NCI-H1092 treated with DMSO at 0.1 percent for 48 hours (cell line): ENCODE measurements around the gene ABCB9.

Experiments
- DNase-seq: peaks from one replicate; lab custom pipeline; 2025; lab: John Stamatoyannopoulos, UW

Gene ABCB9

DNA sequence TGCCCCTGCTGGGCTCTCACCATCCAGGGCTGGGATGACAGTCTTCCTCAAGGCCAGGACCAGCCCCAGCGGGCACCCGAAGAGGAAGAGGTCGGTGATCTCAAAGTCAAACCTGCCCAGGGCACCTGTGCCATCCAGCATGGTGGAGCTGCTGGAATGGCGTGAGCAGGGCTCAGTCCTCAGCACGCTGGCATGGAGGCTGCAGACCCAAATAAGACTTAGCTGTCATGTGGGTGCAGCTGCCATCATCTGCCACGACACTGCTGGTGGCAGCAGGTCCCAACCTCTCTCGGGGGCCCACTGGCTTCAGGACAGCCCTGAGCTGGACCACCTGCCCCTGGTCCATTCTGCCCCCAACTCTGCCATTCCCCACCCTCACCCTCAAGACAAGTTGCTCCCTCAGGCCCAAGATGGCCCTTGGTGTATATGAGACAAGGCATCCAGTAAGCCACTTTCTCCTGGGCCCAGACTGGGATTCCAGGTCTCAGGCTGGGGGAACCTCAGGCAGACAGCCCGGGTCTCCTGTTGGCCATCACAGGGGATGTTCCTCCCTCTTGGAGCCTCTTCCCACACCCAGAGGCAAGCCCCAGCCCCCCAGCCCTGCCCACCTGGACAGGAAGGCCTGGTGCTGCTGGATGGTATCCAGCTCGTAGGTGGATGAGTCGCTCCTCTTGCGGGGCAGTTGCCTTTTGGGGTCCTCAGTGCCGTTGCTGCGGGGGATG is 28.7 kb upstream of the ABCB9 start:
- no peak for DNase-seq

DNA sequence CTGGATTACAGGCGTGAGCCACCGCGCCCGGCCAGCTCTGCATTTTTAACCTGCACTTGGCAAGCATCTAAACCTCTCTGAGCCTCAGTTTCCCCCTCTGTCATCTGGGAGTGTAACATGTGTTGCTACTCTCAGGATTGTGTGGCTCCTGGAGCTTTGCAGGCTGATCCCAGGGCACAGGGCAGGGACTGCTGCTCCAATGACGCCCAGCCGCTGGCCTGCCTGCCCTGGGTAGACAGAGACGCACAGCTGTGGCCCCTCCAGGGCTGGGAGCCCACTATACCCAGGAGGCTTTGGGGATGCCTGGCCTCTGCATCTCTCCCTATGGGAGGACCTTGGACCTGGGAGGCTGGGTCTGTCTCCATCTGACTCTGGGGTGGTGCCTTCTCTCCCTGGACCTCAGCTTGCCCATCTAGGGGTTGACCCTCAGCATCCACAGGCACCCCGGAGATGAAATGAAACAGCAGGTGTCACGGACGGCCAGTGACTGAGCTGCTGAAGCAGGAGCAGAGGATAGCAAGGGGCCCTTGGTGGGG is 27.9 kb upstream of the ABCB9 start:
- no peak for DNase-seq

GRCh38 chr12:122992386-122992785 is 26.1 kb upstream of the ABCB9 start:
- DNase-seq, result no peak

GRCh38 chr12:122991623-122992275 is 25.5 kb upstream of the ABCB9 start:
- no peak for DNase-seq

GRCh38 chr12:122990961-122991622 is 24.8 kb upstream of the ABCB9 start:
- no peak for DNase-seq

DNA sequence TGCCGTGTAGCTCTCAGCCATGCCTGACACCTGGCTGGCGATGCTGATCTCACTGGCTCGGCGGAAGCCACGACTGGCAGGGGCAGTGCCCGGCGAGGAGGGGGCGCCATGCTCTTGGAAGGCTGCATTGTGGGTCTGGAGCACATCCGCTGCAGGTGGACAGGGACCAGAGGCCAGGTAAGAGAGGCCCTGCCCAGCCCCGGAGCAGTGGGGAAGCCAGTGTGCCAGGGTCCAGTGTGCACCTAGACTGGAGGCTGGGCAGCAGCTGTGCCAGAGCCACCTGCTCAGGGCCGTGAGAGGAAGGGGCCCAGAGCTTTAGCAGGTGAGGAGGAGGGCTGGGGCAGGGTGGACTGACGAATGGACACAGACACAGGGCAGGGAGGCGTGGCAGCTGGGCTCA is 24.3 kb upstream of the ABCB9 start:
- DNase-seq, result no peak

DNA sequence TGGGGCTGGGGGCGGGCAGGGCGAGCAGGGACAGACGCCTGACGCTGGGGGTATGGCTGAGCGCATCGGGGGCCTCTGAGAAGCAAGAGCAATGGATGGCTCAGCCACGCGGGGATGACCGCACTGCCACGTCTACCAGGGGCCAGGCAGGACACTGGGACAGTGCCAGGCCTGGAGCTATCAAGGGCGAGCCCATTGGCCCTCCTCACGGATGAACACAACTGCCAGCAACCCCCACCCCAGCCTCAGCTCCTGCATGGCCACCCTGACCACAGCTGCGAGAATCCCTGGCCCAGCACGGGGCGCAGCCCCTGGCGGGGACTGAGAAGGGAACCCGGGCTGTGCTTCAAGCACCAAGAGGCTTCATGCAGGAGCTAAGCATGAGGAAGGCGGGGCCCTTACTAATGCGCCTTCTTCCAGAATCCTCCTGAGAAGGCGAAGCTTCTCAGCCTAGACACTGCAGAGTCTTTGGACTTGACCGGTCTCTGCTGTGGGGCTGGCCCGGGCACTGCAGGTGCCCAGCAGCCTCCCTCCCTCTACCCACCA is 23.7 kb upstream of the ABCB9 start:
- DNase-seq, result no peak

DNA sequence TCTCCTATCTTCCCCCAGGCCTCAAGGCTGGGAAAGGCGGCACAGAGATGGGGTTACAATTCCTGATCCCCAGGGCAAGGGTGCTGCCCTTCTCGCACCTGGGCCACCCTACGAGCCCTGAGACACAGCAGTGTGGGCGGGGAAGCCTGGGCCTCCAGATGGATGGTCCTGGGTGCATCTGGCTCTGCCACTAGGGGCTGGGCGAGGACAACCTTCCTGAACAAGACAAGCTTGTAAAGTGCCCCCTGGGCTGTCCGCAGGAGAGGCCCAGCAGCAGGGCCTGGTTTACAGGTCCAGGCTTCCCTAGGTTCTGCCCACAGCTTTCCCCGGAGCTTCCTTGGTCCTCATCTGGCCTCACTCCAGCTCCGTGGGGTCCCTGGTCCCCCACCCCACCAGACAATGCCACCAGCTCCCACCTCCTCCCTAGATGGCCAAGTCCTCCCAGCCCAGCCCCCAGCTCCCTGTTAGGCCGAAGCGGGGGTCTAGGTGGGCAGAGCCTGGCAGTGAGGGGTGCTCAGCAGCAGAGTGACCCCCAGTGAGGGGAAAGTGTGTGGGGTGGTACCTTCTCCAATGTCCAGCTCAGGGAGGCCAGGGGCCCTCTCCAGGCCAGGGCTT is 23.1 kb upstream of the ABCB9 start:
- DNase-seq, result no peak

DNA sequence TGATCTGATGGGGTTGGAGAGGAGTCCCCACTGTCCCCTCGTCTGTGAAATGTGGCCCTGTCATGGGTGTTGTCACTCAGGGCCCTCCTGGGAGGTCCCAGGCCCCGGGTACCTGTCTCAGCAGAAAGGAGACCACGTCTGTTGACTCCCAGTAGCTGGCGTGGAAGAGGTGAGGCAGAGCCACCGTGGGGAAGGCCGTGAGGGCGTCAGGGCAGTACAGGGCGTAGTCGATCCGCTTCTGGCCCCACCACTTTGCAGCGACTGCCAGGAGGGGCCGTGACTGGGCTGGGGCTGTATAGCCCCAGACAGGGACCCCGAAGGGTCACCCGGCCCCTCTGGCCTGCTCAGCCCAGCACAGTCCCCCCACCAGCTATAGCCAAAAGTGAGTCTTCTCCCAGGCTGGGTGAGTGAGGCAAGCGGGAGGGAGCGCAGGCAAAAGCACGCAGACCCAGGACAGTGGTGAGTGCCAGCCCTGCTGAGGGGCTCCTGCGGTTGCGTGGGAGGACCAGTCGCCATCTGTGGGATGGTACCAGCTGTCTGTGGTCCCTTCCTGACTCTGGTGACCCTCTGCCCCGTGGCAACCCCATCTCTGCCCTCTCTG is 22.4 kb upstream of the ABCB9 start:
- no peak for DNase-seq

DNA sequence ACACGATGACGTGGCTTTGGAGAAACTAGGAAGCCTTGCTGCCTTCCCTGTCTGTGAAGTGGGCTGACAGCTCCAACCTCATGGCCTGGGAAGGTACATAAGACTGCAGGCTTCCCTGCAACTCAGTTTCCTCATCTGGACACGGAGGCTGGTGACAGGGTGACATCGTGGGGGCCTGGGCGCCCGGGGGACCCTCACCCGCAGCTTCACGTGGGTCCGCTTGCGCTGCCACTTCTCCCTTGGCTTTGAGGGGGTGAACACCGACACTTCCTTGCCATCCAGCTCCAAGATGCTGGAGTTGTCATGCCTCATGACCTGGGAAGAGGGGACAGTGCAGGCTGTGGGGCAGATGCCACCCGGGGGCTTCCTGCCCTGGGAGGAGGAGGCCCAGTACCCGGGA is 21.8 kb upstream of the ABCB9 start:
- DNase-seq, result no peak

DNA sequence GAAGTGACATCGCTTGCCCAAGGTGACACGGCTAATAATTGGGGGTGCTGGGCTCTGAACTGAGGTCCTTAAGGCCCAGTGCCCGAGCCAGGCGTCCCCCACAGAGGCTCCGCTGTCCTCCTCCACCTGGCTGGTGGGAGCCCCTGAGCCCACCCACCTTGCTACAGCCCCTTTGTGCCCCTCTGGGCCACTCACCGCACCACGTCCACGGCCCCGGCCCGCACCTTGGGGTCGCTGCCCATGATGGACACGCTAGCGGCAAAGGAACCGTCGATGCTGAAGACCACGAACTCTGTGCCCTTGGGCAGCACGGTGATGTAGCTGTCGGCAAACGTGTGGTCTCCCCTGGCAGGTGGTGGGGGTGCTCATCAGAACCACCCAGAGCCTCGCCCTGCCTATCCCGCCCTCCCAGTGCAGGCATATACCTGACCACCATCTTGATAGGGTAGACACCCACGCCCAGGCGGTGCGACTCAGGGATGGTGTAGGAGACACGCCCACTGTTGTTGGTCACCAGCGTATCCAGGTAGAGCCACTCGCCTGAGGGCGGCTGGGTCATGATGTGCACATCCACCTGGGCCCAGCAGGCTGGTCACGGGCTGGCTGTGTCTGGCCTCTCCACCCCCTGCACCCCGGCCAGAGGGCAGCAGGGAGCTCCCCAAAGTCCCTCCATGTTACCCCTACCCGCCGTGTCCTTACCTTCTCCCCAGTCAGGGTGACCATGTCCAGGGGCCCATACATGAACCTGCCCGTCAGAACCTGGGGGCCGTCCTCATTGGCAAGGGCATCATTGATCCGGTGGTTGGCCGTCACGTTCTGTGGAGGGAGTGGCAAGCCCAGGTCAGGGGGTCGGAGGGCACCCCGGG is 21.1 kb upstream of the ABCB9 start:
- DNase-seq, result no peak

DNA sequence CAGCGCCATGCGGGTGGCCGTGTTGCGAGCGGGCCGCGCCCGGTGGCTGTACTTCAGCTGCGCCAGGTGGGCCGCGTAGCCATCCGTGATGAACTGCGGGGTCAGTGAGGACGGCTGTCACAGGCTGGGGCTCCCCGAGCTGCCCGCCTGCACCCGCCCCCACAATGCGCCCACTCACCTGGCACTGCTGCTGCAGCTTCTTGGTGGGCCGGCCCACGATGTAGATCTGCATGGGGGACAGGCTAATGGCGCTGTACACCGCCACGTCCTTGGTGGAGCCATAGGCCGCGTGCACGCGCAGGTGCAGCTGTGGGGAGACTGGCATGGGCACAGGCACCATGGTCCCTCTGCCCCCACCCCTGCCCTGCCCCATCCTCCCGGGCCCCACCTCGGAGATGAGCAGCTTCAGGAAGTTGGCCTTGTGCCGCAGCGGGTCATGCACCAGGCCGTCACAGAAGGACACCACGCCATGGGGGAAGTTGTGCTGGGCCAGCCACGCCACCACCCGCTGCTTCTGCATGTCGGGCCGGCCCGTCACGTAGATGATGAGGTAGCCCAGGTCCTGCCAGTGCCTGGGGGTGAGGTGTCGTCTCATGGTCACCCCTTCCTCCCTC is 20.1 kb upstream of the ABCB9 start:
- no peak for DNase-seq

DNA sequence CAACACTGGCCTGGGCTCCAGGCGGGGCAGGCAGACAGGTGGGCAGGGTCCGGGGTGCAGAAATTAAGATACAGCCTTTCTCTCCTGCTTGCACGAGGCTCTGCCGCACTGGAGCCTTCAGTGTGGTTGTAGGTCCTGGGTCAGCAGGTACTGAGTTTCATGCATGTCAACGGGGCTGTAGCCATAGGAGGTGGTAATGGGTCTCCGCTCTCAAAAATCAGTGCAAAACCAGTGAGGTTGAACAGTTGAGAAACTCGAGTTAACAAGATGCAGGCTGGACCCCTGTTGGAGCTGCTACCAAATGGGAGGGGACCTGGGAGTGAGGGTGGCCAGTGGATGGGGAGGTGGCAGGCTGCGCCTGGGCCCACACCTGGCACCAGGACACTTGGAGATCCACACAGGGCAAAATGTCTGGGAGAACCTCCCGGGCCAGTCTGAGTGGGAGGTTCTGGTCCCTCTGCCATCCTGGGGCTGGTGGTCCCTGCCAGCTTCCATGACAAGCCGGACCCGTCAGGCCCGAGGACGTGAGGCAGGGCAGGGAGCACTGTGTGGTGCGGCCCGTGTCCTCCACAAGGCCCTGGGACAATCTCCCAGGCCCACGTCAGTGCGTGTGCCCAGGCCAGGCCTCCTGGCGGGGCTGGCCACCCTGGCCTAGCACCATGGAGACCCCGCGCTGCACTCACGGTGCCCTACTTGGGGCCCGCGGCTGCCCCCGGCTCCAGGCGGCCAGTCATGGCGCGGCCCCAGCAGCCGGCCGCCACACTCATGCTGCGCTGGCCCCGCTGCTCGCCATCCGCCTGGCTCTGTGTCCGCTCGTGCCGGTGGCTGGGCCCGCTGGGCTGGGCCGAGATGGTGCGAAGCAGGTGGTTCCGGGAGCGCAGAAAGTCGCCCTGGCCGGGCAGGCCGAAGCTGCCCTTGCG is 19.3 kb upstream of the ABCB9 start:
- DNase-seq, result no peak

DNA sequence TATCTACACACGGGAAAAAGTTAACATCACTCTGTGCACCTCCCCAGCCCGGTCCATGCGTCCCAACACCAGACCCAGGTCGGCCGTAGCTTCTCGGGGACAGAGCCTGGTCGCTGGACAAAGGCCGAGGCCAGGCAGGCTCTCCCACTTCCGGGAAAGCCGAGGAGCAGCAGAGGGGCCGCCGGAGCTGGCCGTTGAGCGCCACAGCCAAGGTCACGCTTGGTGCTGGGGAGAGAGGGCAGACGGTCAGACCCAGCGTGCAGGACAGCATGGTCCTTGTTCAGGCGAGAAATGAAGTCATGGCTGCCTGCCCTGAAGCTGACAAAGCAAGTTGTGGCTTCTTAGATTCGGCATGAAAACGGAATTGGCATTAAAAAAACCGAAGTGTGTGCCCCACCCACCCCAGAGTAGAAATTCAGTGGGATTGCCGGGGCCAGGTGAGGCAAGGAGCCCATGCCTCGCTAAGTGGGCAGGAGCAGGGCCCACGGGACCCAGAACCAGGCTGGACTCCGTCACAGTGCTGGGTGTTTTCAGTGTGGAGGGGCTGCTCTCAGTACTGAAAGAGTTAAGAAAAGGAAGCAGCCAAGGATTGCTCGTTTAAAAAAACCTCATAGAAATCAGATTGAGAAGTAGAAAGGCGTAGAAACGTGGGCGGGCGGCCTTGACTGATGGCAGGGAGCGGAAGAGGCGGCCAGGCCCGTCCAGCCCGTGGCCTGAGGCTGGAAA is 18.5 kb upstream of the ABCB9 start:
- DNase-seq, result no peak

DNA sequence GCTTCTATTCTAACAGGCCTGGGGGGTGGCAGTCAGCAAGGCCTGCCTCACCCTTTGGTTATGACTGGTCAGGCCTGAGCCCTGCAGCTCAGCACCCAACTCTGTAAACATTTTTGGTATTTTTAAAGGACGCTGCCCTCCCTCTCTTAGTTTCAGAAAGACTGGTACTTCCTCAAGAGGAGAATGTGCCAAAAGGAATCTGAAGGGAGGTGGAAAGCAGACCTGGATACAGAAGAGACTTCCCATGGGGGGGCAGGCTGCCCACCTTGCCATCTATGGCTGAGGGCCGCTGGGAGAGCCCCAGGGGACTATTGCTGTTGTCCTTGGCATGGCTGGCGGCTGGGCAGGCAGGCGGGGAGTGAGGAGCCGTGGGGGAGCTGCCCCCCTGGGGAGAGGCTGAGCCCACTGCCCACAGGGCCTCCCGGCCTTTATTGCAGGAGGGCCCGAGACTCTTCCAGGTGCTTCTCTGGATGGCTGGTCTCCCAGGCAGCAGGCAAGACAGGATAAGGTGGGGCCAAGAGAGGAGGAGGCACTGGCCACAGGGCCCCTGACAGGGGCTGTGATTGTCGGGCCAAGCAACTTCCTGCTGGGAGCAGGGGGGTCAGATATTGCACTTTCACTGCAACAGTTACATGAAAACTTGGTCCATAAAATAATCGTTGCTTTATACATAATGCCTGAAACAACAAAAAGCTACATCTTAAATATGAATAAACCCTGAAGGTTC is 17.7 kb upstream of the ABCB9 start:
- DNase-seq, result no peak

- DNase-seq, result no peak
Observed at GRCh38 chr12:122982963-122983788, 16.9 kb upstream of the ABCB9 start.

DNA sequence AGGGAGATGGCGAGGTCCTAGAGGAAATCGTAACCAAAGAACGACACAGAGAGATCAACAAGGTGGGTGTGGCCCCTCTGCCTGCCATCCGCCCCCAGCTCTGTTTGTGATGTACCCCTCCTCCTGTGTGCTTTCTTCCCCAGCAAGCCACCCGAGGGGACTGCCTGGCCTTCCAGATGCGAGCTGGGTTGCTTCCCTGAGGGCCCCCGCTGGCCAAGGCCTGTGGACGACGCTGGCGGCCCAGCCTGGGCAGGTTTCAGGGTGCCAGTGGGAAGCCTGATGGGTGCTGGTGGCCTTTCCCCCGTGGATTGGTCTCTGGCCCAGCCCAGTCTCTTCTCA is 16.2 kb upstream of the ABCB9 start:
- no peak for DNase-seq
